ENCODE data around the gene NFE2L2.
"Not testable (repeated sequence)": the region's sequence is repeated elsewhere in the genome, so short reads cannot be mapped to it uniquely, and the experiment has no call there.

Gene NFE2L2

DNA sequence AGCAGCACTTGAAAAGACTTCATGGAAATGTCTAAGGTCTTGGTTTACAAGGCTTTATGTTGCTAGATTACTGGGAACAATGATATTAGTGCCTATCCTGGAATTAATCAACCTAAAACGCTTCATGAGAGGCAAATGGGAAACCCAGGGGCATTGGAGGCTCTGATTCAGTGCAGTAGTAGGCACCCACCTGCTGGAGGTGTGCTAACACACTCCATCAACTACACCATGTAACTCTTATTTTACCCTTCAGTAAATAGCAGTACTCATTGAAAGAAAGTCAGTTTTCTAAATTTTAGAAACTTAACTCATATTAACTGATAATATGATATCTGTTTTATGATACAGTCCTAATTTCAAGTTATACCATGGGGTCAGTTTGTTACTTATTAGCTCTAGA is 69.3 kb downstream of the NFE2L2 start:
- DNase-seq (ENCODE audit: low spot score) = no peak

DNA sequence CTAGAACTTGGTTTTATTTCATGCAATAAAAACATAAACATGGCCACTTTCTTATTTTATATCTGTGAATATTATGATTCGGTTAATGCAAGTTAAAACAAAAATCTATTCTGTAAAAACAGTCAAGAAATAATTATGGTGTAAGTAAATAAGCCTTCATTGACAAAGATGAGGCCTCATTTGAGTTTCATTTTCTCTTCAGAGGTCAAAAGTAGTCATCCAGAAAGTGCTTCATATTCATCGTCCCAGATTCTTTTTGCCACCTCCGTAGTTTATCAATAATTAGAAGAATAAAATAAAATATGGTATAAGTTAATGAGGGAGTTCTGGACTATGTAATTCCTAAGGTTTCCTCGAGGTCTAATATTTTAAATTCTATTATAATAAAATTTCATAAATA is 71.3 kb downstream of the NFE2L2 start:
- DNase-seq (ENCODE audit: low spot score) = no peak

DNA sequence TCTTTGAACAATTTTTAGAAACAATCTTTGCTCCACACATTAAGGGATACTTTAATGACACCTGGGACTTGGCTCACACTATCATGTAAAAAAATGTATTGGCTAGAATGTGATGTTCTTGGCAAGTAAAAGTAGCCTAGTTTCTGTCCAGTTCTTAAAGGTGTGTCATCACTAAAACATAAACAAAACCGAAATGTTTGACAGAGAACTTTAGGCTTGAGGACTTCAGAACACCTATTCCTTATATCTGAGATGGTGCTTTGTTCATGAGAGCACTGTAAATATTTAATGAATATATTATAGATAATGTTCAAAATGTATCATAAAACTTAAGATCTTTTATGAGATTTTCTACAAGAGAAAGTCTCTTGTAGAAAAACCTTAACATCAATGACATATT is 71.7 kb downstream of the NFE2L2 start:
- no peak for DNase-seq (ENCODE audit: low spot score)

DNA sequence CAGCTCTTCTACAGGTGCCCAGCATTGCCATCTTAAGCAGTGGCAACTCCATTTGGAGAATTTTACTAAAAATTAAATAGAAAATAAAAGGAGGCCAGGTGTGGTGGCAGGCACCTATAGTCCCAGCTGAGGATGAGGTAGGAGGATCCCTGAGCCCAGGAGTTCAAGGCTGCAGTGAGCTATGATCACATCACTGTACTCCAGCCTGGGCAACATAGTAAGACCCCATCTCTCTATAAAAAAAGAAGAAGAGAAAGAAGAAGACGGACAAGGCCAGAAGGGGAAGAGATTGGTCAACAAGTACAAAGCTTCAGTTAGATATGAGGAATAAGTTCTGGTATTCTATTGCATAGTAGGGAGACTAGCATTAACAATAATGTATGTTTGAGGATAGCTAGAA is 73.6 kb downstream of the NFE2L2 start:
- DNase-seq (ENCODE audit: low spot score) = no peak

DNA sequence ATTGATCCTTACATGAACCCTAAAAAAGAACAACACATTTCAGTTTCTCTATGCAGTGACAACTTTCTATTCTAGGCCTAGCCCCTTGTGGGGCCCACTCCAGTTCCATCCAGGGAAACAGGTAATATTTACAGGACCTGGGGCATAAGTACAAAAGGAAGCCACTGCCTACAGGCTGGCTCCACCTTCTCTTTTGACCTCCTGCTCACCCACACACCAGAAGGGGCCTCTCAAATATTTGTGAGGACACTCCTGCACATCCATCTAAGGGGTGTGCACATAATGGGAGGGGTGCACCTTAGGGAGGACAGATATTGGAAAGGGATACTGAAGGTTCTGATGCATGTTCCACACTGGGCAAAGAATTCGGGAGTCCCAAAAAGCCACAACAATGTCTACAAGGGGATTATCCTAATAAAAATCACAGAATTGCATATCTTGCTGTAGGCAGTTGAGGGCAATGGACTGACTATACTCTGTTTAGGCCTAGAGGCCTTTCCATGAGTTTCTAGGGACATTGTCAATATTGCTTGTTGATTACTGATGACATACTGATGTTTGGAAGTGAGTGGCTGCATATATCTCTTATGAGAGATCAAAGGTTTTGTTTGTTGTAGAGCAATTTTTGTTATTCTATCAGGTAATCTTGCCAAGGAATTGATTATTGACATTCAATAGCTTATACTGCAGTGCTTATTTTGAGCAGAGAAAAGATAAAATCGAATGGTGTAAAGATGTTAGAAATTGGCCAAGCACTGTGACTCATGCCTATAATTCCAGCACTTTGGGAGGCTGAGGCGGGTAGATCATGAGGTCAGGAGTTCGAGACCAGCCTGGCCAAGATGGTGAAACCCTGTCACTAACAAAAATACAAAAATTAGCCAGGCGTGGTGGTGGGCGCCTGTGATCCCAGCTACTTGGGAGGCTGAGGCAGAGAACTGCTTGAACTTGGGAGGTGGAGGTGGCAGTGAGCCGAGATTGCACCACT is 75.8 kb downstream of the NFE2L2 start:
- DNase-seq (ENCODE audit: low spot score) = no peak

DNA sequence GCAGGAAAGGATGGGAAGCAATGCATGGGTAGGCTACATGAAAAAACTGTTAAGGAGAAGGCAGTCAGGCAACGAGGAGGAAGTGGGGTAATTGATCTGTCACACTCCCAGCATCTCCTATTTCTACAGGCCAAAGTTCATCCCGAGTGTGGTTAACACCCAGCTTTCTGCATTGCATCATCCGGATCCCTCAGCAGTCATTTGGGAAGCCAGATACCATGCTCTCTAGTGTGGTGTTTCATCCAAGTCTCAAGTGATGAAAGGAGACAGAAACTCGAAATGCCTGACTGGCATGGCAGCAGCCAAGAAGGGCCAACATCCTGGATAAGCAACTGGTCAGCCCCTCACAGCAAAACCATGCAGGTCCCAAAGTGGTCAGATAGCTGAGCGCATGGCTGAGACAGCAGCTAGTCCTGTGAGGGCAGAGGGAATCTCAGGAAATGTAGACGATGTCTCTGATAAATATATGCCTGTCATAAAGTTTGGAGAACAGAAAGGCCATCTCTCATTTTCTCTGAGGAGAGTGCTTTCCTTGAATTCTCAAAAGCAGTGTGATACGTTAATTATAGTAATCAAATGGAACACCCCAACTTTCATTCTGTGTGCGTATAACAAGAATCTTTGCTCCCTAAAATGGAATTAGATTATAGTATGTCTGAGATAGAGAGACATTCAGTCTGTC is 76.8 kb downstream of the NFE2L2 start:
- no peak for DNase-seq (ENCODE audit: low spot score)

DNA sequence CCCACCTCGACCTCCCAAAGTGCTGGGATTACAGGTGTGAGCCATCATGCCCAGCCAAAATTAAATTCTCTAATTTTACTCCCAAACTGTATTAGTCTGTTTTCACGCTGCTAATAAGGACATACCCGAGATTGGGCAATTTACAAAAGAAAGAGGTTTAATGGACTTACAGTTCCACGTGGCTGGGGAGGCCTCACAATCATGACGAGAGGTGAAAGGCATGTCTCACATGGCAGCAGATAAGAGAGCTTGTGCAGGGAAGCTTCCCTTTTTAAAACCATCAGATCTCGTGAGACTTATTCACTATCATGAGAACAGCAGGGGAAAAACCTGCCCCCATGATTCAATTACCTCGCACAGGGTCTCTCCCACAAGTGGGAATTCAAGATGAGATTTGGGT is 78.5 kb downstream of the NFE2L2 start:
- DNase-seq (ENCODE audit: low spot score) = not testable (repeated sequence)

DNA sequence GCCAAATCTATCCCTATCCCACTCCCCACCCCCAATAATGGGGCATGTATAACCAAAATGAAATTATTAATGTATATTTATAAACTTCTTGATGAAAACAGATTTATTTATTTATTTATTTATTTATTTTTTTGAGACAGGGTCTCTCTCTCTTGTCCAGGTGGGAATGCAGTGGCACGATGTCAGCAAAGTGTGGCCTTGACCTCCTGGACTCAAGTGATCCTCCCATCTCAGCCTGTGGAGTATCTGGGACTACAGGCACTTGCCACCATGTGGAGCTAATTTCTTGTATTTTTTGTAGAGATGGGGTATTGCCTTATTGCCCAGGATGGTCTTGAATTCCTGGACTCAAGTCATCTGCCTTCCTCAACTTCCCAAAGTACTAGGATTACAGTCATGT is 79.9 kb downstream of the NFE2L2 start:
- DNase-seq (ENCODE audit: low spot score) = no peak

DNA sequence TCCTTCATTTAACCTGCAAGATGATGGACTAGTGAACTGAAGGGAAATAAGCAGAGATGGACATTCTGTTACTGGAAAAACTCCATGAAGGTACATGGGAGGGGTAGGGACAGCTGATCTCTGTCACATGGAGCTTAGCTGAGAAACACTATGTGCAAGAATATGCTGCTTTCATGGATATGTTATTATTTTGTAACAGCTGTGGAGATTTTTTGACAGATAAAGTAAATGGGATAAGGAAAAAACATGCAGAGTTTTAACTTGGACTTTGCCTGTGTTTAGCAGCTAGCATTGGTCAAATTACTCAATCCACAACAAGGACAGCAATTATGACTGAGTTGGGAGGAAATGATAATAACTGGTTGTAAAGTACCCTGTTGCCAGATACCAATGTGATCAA is 80.7 kb downstream of the NFE2L2 start:
- no peak for DNase-seq (ENCODE audit: low spot score)

Small RNA genes within 50 kb of the gene (small RNA-seq; reads per million reads assigned to genes)
- 0 to 0.04 reads per million in 2 experiments for gene MIR3128
- 0 reads per million in 2 experiments for gene MIR6512
- gene RF00019 = 0 reads per million in 2 experiments
